A549 (cell line): Measurements from ENCODE around the gene ELAVL1. TPM values are rescaled to one million over a fixed set of nuclear protein-coding genes. Genes with fewer than 3 reads are reported as not detected.

ENCODE experiments used
- ATAC-seq, 2 experiments: fragments of 200-7000 bp in 1 of 2; fragments of >200 bp in 1 of 2; cut with Nextera tagmentation in 1 of 2; cut with Tn5 transposase in 1 of 2; 3 replicates each; pipeline versions ENCODE4 v1.8.0 to v1.9.1; 2018 to 2020; ENCODE audit warnings: mild to moderate bottlenecking in 1 of 2, moderate library complexity in 1 of 2
- CTCF ChIA-PET: fragments of 300-600 bp; sonication (Branson Sonifier 250); formaldehyde crosslinking; extraction: SDS; loops from one replicate; lab custom pipeline; 2021; ENCODE audit warnings: antibody characterized with exemption, inconsistent platforms; lab: Yijun Ruan, JAX
- POLR2A ChIA-PET: fragments of 350-600 bp; formaldehyde crosslinking; extraction: SDS; loops from one replicate; lab custom pipeline; 2021; ENCODE audit warnings: antibody characterized with exemption, inconsistent platforms; lab: Yijun Ruan, JAX
- DNase-seq, 2 experiments: peaks; one replicate each; pipeline versions ENCODE4 v3.0.0 to v3.0.0-alpha.2; 2011 to 2016; ENCODE audit warnings: low read depth in 1 of 2, low spot score in 1 of 2
- FAIRE-seq: peaks from 2 replicates; lab custom pipeline; 2011; peaks lifted over from hg19 to GRCh38; lab: Jason Lieb, UNC
- H3K27ac ChIP-seq, 2 experiments: fragments of >200 bp; sonication (Bioruptor Twin); formaldehyde crosslinking; 3 replicates each; pipeline ENCODE4 v1.5.1; 2016 to 2017
- H3K4me1 ChIP-seq: fragments of >200 bp; sonication (Bioruptor Twin); formaldehyde crosslinking; 3 replicates; pipeline ENCODE4 v1.6.1; 2016
- H3K4me2 ChIP-seq: fragments of >200 bp; sonication (Bioruptor Twin); formaldehyde crosslinking; 3 replicates; pipeline ENCODE4 v1.6.1; 2016
- H3K4me3 ChIP-seq: fragments of >200 bp; sonication (Bioruptor Twin); formaldehyde crosslinking; 3 replicates; pipeline ENCODE4 v1.5.1; 2016
- H3K9me3 ChIP-seq: fragments of >200 bp; sonication (Bioruptor Twin); formaldehyde crosslinking; 3 replicates; pipeline ENCODE4 v1.6.1; 2016
- BHLHE40 ChIP-seq: IDR thresholded peaks from 2 replicates; pipeline ENCODE4 v1.6.1; 2012; ENCODE audit warnings: low read depth, low read length, inconsistent platforms
- EHMT2 ChIP-seq: fragments of 200-600 bp; sonication (generic); IDR thresholded peaks from 2 replicates; pipeline ENCODE4 v1.6.1; 2016; ENCODE audit warnings: antibody characterized with exemption, low read depth, mild to moderate bottlenecking, moderate library complexity
- ELK1 ChIP-seq: fragments of 150-350 bp; IDR thresholded peaks from 2 replicates; pipeline ENCODE4 v1.6.1; 2014; ENCODE audit warnings: low read depth, mild to moderate bottlenecking, low read length
- FOSL2 ChIP-seq, 2 experiments: fragments of 450-650 bp in 1 of 2; fragments of >200 bp in 1 of 2; sonication (Bioruptor Twin) in 1 of 2; formaldehyde crosslinking; IDR thresholded peaks; 2 replicates each; pipeline versions ENCODE4 v1.5.0 to v1.6.1; 2016 to 2020; ENCODE audit warnings: mild to moderate bottlenecking in 1 of 2, moderate library complexity in 1 of 2
- GATA3 ChIP-seq: IDR thresholded peaks from 2 replicates; pipeline ENCODE4 v1.6.1; 2012; ENCODE audit warnings: borderline replicate concordance
- HEYL ChIP-seq: fragments of 250-450 bp; sonication (Bioruptor Pico); IDR thresholded peaks from 2 replicates; pipeline ENCODE4 v1.8.0; 2021; ENCODE audit warnings: mild to moderate bottlenecking, moderate library complexity
- HOXB5 ChIP-seq: fragments of 250-450 bp; sonication (Bioruptor Pico); IDR thresholded peaks from 2 replicates; pipeline ENCODE4 v1.5.0; 2020; ENCODE audit warnings: mild to moderate bottlenecking, moderate library complexity
- MAX ChIP-seq: IDR thresholded peaks from 2 replicates; pipeline ENCODE4 v1.6.1; 2012
- NPAS2 ChIP-seq: fragments of 250-450 bp; sonication (Bioruptor Pico); IDR thresholded peaks from 2 replicates; pipeline ENCODE4 v1.8.0; 2022; ENCODE audit warnings: mild to moderate bottlenecking, moderate library complexity, borderline replicate concordance
- NR3C1 ChIP-seq: fragments of >200 bp; sonication (Bioruptor Twin); formaldehyde crosslinking; IDR thresholded peaks from 3 replicates; pipeline ENCODE4 v1.6.1; 2017
- RARB ChIP-seq: fragments of 250-450 bp; sonication (Bioruptor Pico); IDR thresholded peaks from 2 replicates; pipeline ENCODE4 v1.8.0; 2021; ENCODE audit warnings: mild to moderate bottlenecking, moderate library complexity
- RCOR1 ChIP-seq: fragments of 150-350 bp; IDR thresholded peaks from 2 replicates; pipeline ENCODE4 v1.6.1; 2014; ENCODE audit warnings: antibody characterized with exemption, low read length, low read depth
- RFX5 ChIP-seq: fragments of 450-650 bp; IDR thresholded peaks from 2 replicates; pipeline ENCODE4 v1.7.1; 2014; ENCODE audit warnings: antibody characterized with exemption, mild to moderate bottlenecking, moderate library complexity
- SMC3 ChIP-seq: fragments of >200 bp; sonication (Bioruptor Twin); formaldehyde crosslinking; IDR thresholded peaks from 3 replicates; pipeline ENCODE4 v1.6.1; 2018; ENCODE audit warnings: inconsistent platforms
- TP53 ChIP-seq: fragments of 250-450 bp; sonication (Bioruptor Pico); IDR thresholded peaks from 2 replicates; pipeline ENCODE4 v1.5.0; 2021; ENCODE audit warnings: mild to moderate bottlenecking, moderate library complexity
- ZC3H11A ChIP-seq: fragments of 450-650 bp; IDR thresholded peaks from 2 replicates; pipeline ENCODE4 v1.6.1; 2014; ENCODE audit warnings: antibody characterized with exemption, mild to moderate bottlenecking
- ZFP36 ChIP-seq: fragments of 450-650 bp; IDR thresholded peaks from 2 replicates; pipeline ENCODE4 v1.6.1; 2014; ENCODE audit warnings: borderline replicate concordance; ENCODE audit not compliant: partially characterized antibody
- WGBS: methylation state at CpG from one replicate; pipeline ENCODE4 v1.1.6; 2017; ENCODE audit errors: missing lambda C conversion rate; 5-methylcytosine and 5-hydroxymethylcytosine counted together
- polyA plus RNA-seq, 4 experiments: library from polyadenylated mRNA; depleted of rRNA in 3 of 4; stranded (reverse); fragments of >200 nt; fragmentation: RNase III in 1 of 4; extraction: RNeasy Plus Mini Kit Qiagen cat#74134 plus additional on column Dnase treatment in 1 of 4; gene quantifications; 2 replicates in 3 of 4; 3 replicates in 1 of 4; pipeline ENCODE4 v1.2.3, GENCODE V29; 2011 to 2017
- TF ChIP-seq, protein P1 (sequence below): fragments of >200 bp; sonication (Bioruptor Twin); formaldehyde crosslinking; IDR thresholded peaks from 3 replicates; pipeline ENCODE4 v1.6.1; 2016

The ELAVL1 gene
- polyA plus RNA-seq, 2 of the 4 experiments (the other 2 are of a cell fraction), result 39.3 to 55.6 TPM

DNA sequence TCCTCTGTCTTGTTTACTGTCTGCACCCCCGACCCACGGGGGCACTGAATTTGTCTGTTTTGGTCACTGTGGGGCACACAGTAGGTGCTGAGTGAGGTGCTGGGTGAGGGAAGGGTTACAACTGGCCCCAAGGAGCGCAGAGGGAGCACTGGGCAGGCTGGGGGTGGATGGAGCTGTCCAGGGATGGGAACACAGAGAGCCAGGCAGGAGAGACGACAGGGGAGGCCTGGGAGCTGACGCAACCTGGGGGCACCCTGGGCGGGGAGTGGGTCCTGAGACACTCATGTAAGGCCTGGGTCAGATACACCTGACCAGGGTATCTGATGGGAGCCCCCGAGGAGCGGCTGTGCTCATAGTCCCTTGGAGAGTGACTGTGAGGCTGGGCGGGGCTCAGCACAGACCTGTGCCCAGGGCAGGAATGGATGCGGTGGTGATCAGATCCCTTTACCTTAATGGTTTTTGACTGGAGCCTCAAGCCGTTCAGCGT lies 24.8 kb downstream of the ELAVL1 start:
- FAIRE-seq (no peak), DNase-seq (no peak), ATAC-seq (no peak)
- no peaks in the 10 kb centered on the region for H3K4me1 ChIP-seq
- H3K27ac ChIP-seq, result no peak overlapping the region
- ChIA-PET CTCF (interaction anchor here (1.3 kb wide), 1 partner anchor 10 kb away, joined by 6 read pairs; no protein-coding TSS in a partner anchor), POLR2A (no interaction called here)
- H3K9me3 ChIP-seq, result no peaks in the 10 kb centered on the region
- no peak overlapping the region for H3K4me3 ChIP-seq
- 90% methylated on average over 10 of the region's 12 CpGs for WGBS
- no peak for TF ChIP-seq RARB
- TF ChIP-seq ZFP36, result no peak
- no peak overlapping the region for H3K4me2 ChIP-seq

DNA sequence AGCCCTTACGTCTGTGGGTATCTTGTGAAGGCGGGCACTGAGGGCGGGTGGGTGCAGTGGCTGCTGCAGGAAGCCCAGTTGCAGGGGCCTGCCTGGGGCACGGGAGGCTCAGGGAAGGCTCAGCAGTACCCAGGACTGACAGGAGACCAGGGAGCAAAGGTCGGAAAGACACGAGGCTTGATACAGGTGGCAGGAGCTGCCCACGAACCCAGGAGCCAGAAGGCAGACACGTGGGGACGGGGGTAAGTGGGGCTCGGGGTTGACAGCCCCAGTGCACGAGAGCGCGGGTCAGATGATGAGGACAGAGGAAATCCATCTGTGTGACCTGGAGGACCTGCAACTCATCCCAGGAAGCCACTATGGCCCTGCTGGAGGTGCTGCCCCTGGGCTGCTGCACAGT lies 25.3 kb downstream of the ELAVL1 start:
- Histone ChIP-seq H3K4me2 (no peak overlapping the region), H3K4me1 (no peaks in the 10 kb centered on the region), H3K27ac (no peak overlapping the region), H3K9me3 (no peaks in the 10 kb centered on the region), H3K4me3 (no peak overlapping the region)
- ATAC-seq (no peak), FAIRE-seq (no peak), DNase-seq (no peak)
- 92% methylated on average over 12 of the region's 13 CpGs for WGBS
- ChIA-PET CTCF (interaction anchor here (0.9 kb wide), 1 partner anchor 36 kb away, joined by 3 read pairs; no protein-coding TSS in a partner anchor), POLR2A (no interaction called here)
- no peak for TF ChIP-seq RCOR1
- no peak for TF ChIP-seq NR3C1
- TF ChIP-seq MAX, result no peak

GRCh38 chr19:7979559-7979958 lies 25.9 kb downstream of the ELAVL1 start:
- DNase-seq (no peak), ATAC-seq (no peak), FAIRE-seq (no peak)
- ChIA-PET CTCF (interaction anchor here (0.9 kb wide), 1 partner anchor 35 kb away, joined by 3 read pairs; no protein-coding TSS in a partner anchor), POLR2A (no interaction called here)
- TF ChIP-seq HOXB5 (CRISPR knock-in tag) (no peak), GATA3 (no peak), SMC3 (no peak), ELK1 (no peak), RARB (no peak), EHMT2 (no peak), FOSL2 (IDR thresholded peaks at IDR 0.05) (no peak), FOSL2 (CRISPR knock-in tag; IDR thresholded peaks at IDR 0.05) (no peak), ZC3H11A (no peak)
- H3K4me1 ChIP-seq, result no peaks in the 10 kb centered on the region
- no peak overlapping the region for H3K4me3 ChIP-seq
- H3K27ac ChIP-seq, result no peak overlapping the region
- no peak overlapping the region for H3K4me2 ChIP-seq
- H3K9me3 ChIP-seq, result no peaks in the 10 kb centered on the region
- no CpG with 5 or more reads among the region's 8 CpGs for WGBS

GRCh38 chr19:7979011-7979410 lies 26.4 kb downstream of the ELAVL1 start:
- POLR2A ChIA-PET, result no interaction called here
- DNase-seq, result no peak
- WGBS, result 90% methylated on average over 5 of the region's 10 CpGs
- Histone ChIP-seq H3K4me1 (no peaks in the 10 kb centered on the region), H3K9me3 (no peaks in the 10 kb centered on the region), H3K27ac (no peak overlapping the region)
- no peak for ATAC-seq
- CTCF ChIA-PET, result interaction anchor here (0.9 kb wide), 1 partner anchor 35 kb away, joined by 3 read pairs; no protein-coding TSS in a partner anchor
- no peak for TF ChIP-seq NPAS2 (CRISPR knock-in tag)
- TF ChIP-seq RARB, result no peak
- TF ChIP-seq RCOR1, result no peak
- TF ChIP-seq NR3C1, result no peak
- no peak for TF ChIP-seq RFX5
- no peak for TF ChIP-seq BHLHE40
- no peak for TF ChIP-seq HEYL (CRISPR knock-in tag)
- TF ChIP-seq ELK1, result no peak
- no peak for TF ChIP-seq TP53
- TF ChIP-seq FOSL2 (IDR thresholded peaks at IDR 0.05), result no peak
- no peak for TF ChIP-seq FOSL2 (CRISPR knock-in tag; IDR thresholded peaks at IDR 0.05)
- TF ChIP-seq, protein P1, sequence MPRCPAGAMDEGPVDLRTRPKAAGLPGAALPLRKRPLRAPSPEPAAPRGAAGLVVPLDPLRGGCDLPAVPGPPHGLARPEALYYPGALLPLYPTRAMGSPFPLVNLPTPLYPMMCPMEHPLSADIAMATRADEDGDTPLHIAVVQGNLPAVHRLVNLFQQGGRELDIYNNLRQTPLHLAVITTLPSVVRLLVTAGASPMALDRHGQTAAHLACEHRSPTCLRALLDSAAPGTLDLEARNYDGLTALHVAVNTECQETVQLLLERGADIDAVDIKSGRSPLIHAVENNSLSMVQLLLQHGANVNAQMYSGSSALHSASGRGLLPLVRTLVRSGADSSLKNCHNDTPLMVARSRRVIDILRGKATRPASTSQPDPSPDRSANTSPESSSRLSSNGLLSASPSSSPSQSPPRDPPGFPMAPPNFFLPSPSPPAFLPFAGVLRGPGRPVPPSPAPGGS, result no peak
- TF ChIP-seq, all 56 proteins: peak for 0
- no peak overlapping the region for H3K4me3 ChIP-seq
- no peak overlapping the region for H3K4me2 ChIP-seq
- no peak for FAIRE-seq
